Pulmonary artery endothelial cell (primary cell): ENCODE data around the gene FGF2. TPM values are rescaled to one million over a fixed set of nuclear protein-coding genes. Genes with fewer than 3 reads are reported as not detected.
A peak's percentile ranks its signal among the peaks of the same experiment; 100 is the strongest.

Experiments used
- DNase-seq: peaks from one replicate; pipeline ENCODE4 v3.0.0-alpha.2; 2011; ENCODE audit warnings: low read depth, low spot score
- total RNA-seq: library from RNA; depleted of rRNA; stranded (reverse); fragments of >200 nt; gene quantifications from 2 replicates; pipeline ENCODE4 v1.2.3, GENCODE V29; 2014

The FGF2 gene
- total RNA-seq, 1 donor from 2014 or later = 16.6 TPM

DNA sequence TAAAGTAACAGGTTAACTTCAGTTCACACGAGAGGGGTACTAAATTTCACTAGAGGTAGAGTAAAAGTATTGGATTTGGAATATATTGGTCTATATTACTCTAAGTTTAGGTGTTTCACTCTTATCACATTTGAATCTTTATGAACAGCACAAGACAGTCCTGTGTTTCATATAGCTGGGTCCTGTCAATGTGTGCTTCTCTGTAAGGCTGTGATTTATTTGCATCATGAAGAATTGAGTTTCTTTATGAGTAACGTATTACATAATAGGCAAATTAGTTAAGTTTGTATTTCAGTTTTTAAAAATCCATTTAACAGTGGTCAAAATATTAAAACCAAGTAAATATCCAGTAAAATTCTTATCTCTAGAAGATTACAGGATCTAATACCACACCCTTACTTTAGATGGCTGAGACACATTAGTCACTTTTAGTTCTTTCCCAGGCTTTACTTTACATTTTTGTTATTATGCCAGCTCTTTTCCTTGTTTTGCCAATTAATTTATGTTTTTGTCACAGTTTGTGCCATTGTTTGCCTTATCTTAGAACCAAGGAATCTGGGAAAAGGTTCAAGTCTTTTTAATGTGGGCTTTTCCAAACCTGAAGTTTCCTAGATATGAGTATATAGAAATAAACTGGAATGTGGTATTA is 63.6 kb downstream of the FGF2 start:
- DNase-seq = peak; percentile 61

DNA sequence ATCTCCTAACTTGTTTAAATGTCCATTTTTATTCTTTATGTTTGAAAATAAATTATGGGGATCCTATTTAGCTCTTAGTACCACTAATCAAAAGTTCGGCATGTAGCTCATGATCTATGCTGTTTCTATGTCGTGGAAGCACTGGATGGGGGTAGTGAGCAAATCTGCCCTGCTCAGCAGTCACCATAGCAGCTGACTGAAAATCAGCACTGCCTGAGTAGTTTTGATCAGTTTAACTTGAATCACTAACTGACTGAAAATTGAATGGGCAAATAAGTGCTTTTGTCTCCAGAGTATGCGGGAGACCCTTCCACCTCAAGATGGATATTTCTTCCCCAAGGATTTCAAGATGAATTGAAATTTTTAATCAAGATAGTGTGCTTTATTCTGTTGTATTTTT is 68.2 kb downstream of the FGF2 start:
- DNase-seq = no peak

DNA sequence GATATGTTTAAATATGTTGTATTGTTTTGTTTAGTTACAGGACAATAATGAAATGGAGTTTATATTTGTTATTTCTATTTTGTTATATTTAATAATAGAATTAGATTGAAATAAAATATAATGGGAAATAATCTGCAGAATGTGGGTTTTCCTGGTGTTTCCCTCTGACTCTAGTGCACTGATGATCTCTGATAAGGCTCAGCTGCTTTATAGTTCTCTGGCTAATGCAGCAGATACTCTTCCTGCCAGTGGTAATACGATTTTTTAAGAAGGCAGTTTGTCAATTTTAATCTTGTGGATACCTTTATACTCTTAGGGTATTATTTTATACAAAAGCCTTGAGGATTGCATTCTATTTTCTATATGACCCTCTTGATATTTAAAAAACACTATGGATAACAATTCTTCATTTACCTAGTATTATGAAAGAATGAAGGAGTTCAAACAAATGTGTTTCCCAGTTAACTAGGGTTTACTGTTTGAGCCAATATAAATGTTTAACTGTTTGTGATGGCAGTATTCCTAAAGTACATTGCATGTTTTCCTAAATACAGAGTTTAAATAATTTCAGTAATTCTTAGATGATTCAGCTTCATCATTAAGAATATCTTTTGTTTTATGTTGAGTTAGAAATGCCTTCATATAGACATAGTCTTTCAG is 68.8 kb downstream of the FGF2 start:
- DNase-seq = no peak

DNA sequence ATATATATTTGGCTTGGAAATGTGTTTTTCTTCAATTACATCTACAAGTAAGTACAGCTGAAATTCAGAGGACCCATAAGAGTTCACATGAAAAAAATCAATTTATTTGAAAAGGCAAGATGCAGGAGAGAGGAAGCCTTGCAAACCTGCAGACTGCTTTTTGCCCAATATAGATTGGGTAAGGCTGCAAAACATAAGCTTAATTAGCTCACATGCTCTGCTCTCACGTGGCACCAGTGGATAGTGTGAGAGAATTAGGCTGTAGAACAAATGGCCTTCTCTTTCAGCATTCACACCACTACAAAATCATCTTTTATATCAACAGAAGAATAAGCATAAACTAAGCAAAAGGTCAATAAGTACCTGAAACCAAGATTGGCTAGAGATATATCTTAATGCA is 69.6 kb downstream of the FGF2 start:
- no peak for DNase-seq

DNA sequence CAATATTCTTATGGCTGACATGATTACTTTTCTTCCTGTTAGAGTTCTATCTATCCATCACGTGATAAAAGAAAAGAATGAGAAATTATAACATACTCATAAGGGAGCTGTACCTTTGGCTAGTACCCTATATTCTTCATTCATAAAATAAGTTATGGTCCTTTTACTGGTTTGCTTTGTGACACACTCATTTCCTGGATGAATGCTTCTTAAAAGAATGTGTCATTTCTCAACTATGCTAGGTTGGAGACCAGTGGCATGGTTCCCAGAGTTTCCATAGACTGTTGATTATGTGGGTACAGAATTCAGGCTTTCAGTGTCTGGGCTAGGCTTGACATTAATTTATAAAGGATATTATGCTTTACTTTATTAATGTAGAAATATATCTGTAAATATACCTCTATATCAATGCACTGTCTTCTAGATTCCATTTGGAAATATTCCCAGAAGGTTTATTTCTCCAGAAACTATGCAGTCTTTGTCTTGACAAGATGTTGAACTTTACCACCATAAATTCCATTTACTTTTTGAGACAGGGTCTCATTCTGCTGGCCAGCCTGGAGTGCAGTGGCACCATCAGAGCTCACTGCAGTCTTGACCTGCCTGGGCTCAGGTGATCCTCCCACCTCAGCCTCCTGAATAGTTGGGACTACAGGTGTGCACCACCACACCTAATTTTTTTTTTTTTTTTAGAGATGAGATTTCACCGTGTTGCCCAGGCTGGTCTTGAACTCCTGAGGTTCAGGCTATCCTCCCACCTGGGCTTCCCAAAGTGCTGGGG is 71.9 kb downstream of the FGF2 start:
- peak; percentile 76 for DNase-seq

DNA sequence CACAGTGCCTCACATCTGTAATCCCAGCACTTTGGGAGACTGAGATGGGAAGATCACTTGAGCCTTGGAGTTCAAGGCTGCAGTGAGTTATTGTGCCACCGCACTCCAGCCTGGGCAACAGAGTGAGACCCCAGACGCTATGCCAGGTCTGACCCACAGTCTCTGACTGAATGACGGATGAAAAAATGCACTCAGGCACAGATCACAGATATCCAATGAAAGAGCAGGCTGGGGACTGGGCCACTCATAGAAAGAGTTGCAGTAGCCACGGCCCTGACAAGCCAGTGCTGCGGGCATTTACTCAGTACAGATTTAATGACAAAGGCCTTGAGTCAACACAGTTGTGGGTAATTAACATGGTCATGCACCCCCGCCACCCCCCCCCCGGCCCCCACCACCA is 73.1 kb downstream of the FGF2 start:
- no peak for DNase-seq

DNA sequence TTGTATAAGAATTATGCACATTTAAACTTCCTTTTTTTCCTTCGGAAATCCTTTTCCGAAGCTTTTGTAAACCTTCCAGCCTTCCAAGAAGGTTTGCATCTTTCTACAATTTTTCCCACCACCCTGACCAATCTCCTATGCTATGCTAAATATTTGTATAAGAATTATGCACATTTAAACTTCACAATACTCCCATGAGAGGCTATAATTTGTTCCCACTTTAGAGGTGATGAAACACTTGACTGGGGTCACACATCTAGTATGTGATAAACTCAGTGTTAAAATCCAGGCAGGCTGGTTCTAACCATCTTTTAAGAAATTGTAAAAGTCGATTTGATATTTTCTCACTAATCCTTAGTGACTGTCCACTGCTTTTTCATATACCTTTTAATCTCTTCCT is 73.7 kb downstream of the FGF2 start:
- DNase-seq = no peak

DNA sequence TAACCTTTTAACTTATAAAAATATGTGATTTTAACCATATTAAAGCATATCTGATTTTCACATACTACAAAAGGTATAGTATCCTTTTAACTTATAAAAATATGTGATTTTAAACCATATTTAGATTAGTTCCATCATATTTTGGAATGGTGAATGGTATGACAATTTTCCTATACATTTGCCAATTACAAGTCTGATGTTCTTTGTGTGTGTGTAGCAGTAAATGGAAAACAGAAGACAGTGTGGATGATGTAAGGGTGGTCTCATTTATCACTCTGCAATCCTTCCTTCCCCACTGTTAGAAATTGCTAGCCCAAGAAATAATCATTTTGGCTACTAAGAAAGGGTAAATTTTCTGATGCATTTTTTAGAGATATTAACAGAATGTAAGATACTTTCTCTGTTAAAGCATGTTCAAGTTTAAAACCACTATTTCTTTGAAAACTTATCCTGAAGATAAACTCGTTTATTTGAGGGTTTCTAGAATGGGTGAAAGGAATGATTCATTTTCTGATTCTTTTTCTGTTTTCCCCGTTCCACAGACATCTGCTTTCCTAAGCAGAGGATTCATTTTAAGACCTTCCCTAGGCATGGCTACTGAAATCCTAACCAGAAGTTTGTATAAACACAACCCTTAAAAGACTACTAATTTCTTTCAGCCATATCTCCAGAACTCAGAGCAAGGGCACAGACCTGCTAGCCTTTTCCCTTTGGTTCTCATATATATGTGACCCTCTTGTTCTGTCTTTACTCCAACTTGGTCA is 74.8 kb downstream of the FGF2 start:
- DNase-seq = no peak

DNA sequence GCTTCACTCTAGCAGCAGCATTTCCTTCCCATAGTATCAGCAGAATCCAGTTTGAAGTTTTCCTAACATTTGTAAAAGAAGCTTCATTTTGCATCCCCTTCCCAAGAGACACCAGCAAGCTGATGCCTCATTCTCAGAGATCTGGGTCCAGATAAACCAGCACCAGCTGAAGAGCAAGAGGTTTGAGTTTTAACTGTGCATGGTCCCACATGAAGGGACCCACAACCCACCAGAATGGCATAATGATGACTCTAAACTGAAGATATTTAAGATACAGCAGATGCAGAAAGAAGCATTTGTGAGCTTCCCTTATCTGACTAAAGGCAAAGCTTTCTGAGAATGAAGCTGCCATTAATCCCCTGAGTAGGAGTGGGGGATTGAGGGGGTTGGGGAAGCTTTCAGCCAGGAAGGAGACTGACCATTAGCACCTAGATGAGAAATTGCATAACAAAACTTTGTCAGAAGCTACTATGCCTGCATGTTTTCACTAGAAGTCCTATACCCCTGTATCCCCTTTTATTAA is 77.2 kb downstream of the FGF2 start:
- no peak for DNase-seq

DNA sequence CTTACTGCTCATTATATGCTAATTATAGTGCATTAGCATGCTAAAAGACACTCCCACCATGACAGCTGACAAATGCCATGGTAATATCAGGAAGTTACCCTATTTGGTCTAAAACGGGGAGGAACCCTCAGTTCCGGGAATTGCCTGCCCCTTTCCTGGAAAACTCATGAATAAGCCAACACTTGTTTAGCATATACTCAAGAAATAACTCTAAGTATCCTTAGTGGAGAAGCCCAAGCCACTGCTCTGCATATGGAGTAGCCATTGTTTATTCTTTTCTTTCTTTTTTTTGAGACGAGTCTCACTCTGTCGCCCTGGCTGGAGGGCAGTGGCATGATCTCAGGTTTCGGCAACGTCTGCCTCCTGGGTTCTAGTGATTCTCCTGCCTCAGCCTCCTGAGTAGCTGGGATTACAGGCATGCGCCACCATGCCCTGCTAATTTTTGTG is 80.3 kb downstream of the FGF2 start:
- no peak for DNase-seq

DNA sequence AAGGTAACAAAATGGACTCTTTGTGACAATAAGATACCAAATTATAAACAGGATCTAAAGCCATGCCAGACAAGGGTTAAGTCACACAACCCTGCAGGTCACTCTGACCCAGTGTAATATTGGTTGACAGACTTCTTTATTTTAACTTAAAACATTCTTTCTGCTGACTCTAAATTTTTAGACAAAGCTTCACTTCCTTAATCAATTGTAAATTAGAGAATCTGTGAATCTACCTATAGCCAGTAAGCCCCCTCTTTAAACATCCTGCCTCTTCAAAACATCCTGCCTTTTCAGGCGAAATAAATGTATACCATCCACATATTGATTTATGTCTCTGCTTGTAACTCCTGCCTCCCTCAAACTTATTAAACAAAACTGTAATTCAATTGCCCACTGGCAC is 81.6 kb downstream of the FGF2 start:
- no peak for DNase-seq

DNA sequence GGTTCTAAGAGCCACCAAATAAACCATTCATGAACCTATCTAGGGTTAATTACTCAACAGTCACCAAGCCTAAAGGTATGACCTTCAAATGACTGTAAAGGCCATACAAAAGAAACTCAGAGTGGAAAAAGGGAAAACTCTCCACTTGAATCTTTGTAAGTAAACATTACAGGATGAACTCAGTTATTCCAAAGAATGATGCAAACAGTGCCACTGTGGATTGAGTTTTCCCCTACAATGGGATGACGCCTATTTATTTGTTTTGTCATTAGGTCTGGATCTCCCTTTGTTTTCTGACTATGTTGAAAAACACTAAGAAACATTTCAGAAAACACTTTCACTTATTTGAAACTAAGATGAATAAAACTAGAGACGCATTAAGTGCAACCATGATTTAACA is 83.1 kb downstream of the FGF2 start:
- DNase-seq = no peak

DNA sequence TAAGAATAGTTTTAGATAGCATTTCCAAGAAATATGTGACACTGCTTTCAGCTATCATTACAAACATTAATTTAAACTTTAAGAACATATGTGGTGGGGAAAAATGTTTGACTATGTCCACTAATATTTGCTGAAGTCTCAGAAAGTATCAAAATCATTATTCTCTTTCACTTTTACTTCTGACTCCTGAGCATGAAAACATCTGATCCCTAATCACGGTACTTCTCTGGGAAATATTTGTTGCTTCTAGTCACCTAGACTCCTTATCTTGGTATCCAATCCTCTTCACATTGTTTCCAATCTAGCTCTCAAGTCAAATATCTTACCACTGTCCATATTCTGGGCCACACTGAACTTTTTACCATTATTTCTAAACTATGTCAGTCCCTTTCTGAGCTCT is 85.0 kb downstream of the FGF2 start:
- no peak for DNase-seq

DNA sequence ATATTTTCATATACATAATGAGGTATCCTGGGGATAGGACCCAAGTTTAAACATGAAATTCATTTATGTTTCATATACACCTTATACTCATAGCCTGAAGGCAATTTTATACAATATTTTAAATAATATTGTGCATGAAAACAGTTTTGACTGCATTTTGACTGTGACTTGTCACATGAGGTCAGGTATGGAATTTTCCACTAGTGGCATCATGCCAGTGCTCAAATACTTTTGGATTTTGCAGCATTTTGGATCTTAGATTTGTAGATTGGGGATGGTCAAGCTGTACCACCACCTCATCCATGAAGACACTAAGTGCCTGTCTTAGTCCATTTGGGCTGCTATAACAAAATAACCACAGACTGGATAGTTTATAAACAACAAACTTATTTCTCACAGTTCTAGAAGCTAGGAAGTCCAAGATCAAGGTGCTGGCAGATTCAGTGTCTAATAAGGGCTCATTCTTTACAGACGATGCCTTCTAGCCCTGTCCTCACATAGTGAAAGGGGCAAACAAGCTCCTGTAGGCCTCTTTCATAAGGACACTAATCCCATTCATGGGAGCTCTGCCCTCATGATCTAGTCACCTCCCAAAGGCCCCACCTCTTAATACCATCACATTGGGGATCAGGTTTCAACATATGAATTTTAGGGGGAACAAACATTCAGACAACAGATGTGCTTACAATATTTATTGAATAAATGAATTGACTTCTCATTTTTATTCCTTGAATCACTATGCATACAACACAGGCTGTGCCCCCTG is 86.4 kb downstream of the FGF2 start:
- no peak for DNase-seq

DNA sequence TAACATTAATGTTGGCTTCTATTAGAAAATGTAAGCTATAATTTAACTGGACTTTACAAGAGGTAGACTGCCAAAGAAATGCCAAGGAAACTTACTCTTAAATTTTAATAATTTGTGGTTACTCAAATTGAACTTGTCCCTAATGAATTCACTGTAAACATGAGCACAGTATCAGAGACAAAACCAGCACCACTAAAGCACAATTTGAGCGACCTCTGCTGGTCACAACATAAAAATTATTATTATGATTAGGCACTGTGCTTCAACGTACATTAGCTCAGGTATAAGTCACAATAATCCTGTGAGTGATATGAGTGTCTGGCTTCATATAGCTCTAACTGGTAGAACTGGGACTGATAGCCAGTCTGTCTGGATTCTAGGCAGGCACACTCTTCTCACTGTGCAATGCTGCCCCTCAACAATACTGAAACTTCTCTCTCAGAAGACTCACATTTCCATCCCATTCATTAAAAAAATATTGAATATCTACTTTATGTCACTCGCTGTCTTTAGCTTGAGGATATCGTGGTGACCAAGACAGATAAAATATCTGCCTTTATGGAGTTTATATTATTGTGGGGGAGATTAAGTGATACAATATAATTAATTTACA is 87.8 kb downstream of the FGF2 start:
- DNase-seq = no peak

DNA sequence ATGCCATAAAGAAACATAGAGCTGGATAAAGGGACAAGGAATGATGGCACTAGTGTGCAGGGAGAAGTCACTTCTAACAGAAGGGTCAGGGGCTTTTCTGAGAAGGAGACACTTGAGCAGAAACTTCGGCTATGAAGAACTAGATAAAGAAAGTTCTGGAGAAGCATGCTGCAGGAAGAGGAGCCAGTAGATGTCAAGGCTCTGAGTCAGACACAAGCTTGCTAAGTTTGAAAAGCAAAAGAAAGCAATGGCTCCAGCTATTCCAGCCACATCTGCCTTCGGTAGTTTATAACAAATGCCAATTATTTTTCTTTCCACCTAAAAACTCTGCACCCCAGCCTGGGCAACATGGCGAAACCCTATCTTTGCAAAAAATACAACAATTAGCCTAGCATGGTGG is 88.3 kb downstream of the FGF2 start:
- DNase-seq = no peak

DNA sequence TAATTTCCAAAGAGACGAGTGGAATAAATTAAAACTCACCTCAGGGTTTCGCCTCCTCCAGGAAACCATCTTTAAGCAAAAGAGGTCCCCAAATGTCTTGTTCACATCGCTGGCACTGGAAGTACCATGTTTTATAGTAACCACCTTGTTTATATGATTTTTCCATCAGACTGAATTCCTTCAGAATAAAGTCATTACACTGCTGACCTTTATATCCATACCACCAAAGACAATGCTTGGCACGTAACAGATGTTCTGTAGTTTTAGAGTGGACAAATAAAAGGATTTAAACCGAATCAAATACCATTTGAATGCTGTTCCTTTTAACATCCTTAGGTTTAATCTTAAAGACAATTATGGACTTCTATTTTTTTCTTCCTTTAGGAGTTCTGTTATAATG is 91.1 kb downstream of the FGF2 start:
- peak; percentile 51 for DNase-seq

DNA sequence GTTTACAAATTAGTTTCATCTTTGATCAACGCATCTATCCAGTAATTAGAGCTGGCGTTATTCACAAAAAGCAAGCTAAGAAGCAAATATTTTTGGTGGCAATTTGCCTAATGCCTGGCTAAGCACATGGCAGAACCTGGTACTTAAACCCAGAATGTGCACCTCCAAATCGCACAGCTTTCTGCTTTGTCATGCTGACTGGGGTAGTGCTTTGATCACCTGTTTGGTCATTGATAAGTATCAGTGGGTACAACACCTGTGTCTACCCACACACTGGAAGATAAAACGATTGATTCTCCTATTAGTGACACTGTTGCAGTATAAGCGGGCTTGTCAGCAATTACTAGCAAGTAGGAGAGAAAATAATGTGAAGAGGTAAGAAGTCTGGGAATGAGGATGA is 93.8 kb downstream of the FGF2 start:
- no peak for DNase-seq

DNA sequence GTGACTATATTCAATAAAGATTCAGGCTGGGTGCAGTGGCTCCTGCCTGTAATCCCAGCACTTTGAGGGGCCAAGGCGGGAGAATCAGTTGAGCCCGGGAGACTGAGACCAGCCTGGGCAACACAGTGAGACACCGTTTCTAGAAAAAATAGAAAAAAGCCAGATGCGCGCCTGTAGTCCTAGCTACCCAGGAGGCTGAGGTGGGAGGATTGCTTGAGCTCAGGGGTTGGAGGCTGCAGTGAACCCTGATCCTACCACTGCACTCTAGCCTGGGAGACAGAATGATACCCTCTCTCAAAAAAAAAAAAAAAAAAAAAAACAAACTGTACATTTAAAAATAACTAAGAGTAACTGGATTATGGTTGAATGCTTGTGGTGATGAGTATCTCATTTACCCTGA is 94.7 kb downstream of the FGF2 start:
- DNase-seq = no peak
